GM19238 (cell line): Measurements from ENCODE around the gene CMPK1.
"Not testable (repeated sequence)": the region's sequence is repeated elsewhere in the genome, so short reads cannot be mapped to it uniquely, and the experiment has no call there.

Experiments
- DNase-seq: peaks from one replicate; pipeline ENCODE4 v3.0.0; 2011; ENCODE audit warnings: low spot score; ENCODE audit not compliant: insufficient read length

The CMPK1 gene, protein sequence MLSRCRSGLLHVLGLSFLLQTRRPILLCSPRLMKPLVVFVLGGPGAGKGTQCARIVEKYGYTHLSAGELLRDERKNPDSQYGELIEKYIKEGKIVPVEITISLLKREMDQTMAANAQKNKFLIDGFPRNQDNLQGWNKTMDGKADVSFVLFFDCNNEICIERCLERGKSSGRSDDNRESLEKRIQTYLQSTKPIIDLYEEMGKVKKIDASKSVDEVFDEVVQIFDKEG

GRCh38 chr1:47333578-47333921, at the start of gene CMPK1:
TSS of gene CMPK1 (plus strand) at chr1:47333790. CDS start at chr1:47333946, 156 bp downstream.
- peak; percentile 76 for DNase-seq

DNA sequence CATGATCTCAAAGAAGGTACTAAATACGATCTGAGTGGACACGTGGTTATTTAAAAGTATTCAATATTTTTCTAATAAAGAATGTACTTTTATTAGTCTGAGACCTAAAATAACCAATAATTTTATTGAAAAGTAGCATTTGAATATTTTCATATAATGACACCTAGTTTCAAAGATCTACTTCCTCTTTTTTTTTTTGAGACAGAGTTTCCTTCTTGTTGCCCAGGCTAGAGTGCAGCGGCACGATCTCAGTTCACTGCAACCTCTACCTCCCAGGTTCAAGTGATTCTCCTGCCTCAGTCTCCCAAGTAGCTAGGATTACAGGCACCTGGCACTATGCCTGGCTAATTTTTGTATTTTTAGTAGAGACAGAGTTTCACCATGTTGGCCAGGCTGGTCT, 45.5 kb upstream of the CMPK1 start:
- DNase-seq: not testable (repeated sequence)

GRCh38 chr1:47294863-47295262, 38.7 kb upstream of the CMPK1 start:
- DNase-seq: not testable (repeated sequence)

GRCh38 chr1:47295579-47295978, 38.0 kb upstream of the CMPK1 start:
- no peak for DNase-seq

DNA sequence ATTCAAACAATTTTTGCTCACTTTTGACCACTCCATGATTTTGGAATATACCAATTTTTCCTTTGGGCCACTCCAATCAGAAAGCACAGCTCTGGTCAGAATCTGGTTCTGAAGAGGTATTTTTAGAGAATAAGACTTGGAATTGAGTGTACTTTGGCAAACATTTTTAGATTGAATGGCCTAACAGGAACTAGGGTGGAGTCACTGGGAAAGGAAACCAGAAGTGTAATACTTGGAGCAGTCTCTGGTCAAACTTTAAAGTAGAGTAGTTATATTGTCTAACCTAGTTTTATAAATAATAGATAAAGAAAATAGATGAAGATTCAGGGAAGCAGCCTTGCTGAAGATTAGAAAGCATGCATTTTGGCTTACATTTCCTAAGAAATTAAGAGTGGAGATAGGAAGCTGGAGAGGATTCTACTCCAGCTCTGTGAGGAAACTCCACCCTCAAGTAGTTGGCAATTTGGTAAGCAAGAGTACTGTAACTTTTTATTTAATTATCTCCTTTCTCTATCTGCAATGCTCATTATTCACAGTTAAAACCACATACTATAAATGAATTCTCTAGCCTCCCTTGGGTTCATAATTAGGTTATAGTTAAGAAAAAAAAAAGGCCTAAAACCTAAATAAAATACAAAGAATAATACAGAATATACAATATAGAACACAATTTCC, 35.4 kb upstream of the CMPK1 start:
- no peak for DNase-seq

GRCh38 chr1:47302472-47302871, 31.1 kb upstream of the CMPK1 start:
- no peak for DNase-seq

GRCh38 chr1:47309427-47309826, 24.2 kb upstream of the CMPK1 start:
- DNase-seq: no peak

- peak; percentile 94 for DNase-seq
Measured at GRCh38 chr1:47313915-47314664, 19.5 kb upstream of the CMPK1 start, which contains the start of gene STIL. TSS of gene STIL (minus strand) at chr1:47314147. CDS start at chr1:47310319, 3,828 bp downstream.

- no peak for DNase-seq
Measured at GRCh38 chr1:47317841-47318240, 15.7 kb upstream of the CMPK1 start.

DNA sequence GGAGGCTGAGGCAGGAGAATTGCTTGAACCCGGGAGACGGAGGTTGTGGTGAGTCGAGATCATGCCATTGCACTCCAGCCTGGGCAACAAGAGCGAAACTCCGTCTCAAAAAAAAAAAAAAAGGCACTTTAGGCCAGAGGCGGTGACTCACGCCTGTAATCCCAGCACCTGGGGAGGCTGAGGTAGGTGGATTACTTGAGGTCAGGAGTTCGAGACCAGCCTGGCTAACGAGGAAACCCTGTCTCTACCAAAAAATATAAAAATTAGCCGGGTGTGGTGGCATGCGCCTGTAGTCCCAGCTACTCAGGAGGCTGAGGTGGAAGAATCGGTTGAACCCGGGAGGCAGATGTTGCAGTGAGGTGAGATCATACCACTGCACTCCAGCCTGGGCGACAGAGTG, 13.6 kb upstream of the CMPK1 start:
- not testable (repeated sequence) for DNase-seq

- DNase-seq: no peak
Measured at GRCh38 chr1:47323599-47324031, 10.0 kb upstream of the CMPK1 start.

DNA sequence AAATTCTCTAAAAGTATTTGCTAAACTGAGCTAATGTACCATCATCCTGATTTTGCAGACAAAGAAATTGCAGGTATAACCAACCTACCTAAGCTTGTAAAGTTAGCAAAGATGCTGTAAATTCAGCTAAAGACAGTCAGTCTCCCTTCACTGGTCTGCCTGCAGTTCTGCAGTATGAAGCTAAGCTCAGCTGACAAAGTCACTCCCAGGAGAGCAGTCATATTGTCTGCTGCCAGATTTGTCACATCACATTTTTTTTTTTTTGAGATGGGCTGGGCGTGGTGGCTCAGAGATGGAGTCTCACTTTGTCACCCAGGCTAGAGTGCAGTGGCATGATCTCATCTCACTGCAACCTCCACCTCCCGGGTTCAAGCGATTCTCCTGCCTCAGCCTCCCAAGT, 8.9 kb upstream of the CMPK1 start:
- no peak for DNase-seq

DNA sequence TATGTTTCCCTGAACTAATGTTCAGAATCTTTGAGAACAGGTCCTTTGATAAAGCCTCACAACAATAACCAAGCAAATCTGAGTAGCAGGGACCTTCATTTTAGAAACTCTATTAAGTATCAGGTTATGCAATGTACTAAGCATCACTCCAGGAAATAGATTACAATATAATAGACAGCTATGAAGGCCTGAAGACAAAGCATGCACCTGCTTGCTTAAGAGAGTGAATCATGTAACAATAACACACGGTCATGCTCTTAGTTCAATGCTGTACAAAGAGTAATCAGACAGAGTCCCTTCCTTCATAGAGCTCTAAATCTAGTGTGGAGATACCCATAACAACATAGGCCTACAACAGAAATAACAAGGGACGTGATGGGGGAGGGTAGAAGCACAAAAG, 8.1 kb upstream of the CMPK1 start:
- no peak for DNase-seq

- DNase-seq: no peak
Measured at GRCh38 chr1:47326271-47326670, 7.3 kb upstream of the CMPK1 start.

DNA sequence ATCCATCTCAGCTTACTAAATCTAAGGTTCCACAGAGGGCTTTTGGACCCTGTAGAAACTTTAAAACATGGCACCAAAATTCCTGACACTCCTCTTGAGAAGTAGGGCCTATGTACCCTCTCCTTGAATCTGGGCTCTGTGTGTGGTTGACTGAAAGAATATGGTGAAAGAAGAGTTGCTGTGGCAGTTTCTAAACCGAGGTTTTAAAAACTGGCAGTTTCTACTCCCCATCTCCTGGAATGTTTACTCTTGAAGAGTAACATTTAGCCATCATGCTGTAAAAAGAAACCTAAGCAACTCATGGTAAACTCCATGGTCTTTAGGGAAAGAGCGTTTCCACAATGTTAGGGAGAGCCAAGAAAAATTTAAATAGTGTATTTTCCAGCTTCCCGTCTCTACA, 4.6 kb upstream of the CMPK1 start:
- no peak for DNase-seq

- no peak for DNase-seq
Measured at GRCh38 chr1:47330212-47330611, 3.4 kb upstream of the CMPK1 start.

- DNase-seq: no peak
Measured at GRCh38 chr1:47331875-47332274, 1.7 kb upstream of the CMPK1 start.

DNA sequence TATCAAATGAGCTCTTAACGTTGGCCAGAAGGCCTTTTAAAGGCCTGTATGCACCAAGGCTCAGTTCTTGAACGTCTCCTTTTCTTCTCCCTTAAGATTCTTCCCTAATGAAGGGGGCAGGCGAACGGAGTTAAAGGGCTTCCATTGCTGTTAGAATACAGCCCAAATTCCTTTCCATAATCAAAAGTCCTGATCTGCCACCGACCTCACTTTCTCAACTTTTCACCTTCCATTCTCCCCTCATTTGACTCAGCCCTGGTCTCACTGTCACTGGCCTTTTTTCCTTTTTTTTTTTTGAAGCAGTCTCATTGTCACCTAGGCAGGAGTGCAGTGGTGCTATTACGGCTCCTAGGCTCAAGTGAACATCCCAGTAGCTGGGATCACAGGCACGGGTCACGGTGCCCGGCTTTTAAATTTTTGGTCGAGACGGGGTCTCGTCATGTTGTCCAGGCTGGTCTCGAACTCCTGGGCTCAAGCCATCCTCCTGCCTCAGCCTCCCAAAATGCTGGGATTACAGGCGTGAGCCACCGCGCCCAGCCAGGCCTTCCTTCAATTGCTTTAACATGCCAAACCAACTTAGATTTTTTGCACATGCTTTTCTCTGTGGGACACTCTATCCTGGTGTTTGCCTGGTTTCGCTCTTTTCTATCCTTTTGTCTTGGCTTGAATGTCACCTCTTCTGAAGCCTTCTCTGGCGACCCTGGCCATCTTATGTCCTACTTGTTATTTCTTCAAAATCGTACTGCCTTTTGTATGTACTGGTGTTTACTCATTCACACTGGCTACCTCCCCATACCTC, 612 bp upstream of the CMPK1 start:
- DNase-seq: no peak

- DNase-seq: peak; percentile 92
Measured at GRCh38 chr1:47333922-47334764, 553 bp downstream of the CMPK1 start.

- no peak for DNase-seq
Measured at GRCh38 chr1:47334765-47335435, 1.3 kb downstream of the CMPK1 start.
